ENCODE results near the gene DPH2. TPM values are rescaled to one million over a fixed set of nuclear protein-coding genes. Genes with fewer than 3 reads are reported as not detected.

Gene DPH2
- total and polyA plus RNA-seq, 12 donors = 12.0 to 48.0 (median 24.5) TPM

DNA sequence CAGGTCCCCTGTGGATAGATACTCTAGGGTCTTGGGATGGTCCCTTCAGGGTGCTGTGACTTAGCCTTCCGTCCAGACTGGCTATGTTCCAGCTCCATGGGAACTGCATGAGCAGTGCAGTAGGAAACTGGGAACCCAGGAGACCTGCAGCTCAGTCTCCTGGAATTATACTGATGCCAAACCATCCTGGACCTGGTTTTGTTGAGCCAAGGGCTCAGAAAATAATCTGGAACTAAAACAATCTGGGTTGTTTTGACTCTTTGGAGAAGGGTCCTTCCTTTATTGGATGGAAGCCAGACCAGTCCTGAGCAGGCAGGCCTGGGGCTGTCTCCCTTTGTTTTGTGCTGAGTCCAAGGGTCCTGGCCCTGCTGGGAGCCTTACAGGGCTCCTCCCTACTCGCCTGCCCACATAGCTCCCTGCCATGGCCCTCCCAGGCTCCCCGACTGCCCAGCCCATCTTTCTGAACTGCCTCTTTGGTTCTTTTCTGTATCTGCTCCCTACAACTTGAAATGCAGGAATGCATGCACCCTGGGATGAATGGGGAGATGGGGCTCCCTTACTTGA, 21.9 kb upstream of the DPH2 start:
- intact Hi-C loops (cut with DNase I) = no loop called here

DNA sequence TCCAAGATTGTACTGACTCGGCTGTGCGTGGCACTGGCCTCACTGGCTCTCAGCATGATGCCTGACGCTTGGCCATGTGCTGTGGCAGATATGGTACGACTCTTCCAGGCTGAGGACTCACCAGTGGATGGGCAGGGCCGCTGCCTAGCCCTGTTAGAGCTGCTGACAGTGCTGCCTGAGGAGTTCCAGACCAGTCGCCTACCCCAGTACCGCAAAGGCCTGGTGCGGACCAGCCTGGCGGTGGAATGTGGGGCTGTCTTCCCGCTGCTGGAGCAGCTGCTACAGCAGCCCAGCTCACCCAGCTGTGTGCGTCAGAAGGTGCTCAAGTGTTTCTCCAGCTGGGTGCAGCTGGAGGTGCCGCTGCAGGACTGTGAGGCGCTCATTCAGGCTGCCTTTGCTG, 20.1 kb upstream of the DPH2 start:
- H3K9me3 ChIP-seq (replicated peaks in 1 of 3) = no peaks in the 10 kb centered on the region
- H3K27me3 ChIP-seq = no peaks in the 10 kb centered on the region
- peaks cover 23 to 38% of the 10 kb centered on the region in 2 donors for H3K4me1 ChIP-seq (replicated peaks in 1 of 2)
- H3K36me3 ChIP-seq (replicated peaks in 1 of 2) = peaks cover 0 to 7% of the 10 kb centered on the region in 2 donors
- H3K27ac ChIP-seq = no peak overlapping the region
- no peak for DNase-seq
- H3K4me3 ChIP-seq = no peak overlapping the region
- intact Hi-C loops (cut with DNase I) = no loop called here
- 89 to 100% (median 92%) methylated on average over 2 to 13 of the region's 13 CpGs for WGBS, 4 donors
- TF ChIP-seq, protein P1, sequence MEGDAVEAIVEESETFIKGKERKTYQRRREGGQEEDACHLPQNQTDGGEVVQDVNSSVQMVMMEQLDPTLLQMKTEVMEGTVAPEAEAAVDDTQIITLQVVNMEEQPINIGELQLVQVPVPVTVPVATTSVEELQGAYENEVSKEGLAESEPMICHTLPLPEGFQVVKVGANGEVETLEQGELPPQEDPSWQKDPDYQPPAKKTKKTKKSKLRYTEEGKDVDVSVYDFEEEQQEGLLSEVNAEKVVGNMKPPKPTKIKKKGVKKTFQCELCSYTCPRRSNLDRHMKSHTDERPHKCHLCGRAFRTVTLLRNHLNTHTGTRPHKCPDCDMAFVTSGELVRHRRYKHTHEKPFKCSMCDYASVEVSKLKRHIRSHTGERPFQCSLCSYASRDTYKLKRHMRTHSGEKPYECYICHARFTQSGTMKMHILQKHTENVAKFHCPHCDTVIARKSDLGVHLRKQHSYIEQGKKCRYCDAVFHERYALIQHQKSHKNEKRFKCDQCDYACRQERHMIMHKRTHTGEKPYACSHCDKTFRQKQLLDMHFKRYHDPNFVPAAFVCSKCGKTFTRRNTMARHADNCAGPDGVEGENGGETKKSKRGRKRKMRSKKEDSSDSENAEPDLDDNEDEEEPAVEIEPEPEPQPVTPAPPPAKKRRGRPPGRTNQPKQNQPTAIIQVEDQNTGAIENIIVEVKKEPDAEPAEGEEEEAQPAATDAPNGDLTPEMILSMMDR (IDR thresholded peaks at IDR 0.05) = no peak
- TF ChIP-seq POLR2A (IDR thresholded peaks at IDR 0.05) = no peak

More for the DNA sequence above, 21.9 kb upstream of the DPH2 start:
- no peaks in the 10 kb centered on the region for H3K27me3 ChIP-seq
- no peaks in the 10 kb centered on the region for H3K9me3 ChIP-seq (replicated peaks in 1 of 3)
- H3K36me3 ChIP-seq (replicated peaks in 1 of 2) = peaks cover 0 to 7% of the 10 kb centered on the region in 2 donors
- H3K27ac ChIP-seq = no peak overlapping the region
- TF ChIP-seq POLR2A (IDR thresholded peaks at IDR 0.05) = no peak
- TF ChIP-seq, protein P1 (IDR thresholded peaks at IDR 0.05) = no peak
- peak in 2 of 7 donors; percentile 27 to 30 for DNase-seq
- H3K4me1 ChIP-seq (replicated peaks in 1 of 2) = peaks cover 23 to 30% of the 10 kb centered on the region in 2 donors
- peak overlapping the region in 2 of 4 donors; percentile 47 to 84 for H3K4me3 ChIP-seq
- WGBS, 4 donors = 37 to 42% (median 41%) methylated on average over 3 of the region's 3 CpGs

DNA sequence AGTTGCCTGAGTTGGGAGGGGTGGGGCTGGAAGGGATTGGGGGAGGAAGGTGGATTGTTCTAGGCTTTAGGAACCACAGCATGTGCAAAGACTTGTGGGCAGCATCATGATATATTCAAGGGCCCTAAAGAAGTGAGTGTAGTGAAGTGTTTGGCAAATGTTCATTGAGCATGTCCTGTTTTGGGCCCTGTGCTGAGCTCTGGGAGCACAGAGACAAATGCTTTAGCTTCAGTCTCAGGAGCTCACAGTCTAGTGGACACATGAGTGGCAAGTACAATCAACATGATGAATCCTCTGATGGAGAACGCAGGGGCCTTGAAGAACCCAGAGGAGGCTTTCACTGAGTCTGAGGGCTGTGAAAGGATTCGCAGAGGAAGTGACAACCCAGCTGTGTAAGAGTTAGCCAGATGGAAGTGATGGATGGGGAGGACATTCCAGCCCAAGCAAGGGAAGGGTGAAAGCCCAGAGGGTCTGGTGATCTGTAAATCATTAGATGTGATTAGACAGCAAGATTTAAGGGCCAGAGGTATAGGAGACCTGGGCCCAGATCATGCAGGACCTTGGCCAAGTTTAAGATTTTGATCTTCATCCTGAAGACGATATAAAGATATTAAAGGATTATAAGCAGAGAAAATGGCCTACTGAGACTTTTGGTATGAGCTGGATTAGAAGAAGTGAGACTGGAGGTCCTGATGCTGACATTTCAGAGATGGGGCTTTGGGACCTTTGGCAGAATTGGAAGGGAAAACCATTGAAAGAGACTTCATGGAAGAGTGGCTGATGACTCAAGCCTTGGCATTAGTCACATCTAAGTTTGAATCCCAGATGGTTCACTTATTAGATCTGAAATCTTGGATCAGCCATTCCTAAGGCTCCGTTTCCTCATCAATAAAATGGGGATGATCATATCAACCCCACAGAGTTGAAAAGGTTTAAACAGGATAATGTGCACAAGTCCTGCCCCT, 18.5 kb upstream of the DPH2 start:
- WGBS, 4 donors = 83 to 92% (median 87%) methylated on average over 4 of the region's 4 CpGs
- peaks cover 15 to 25% of the 10 kb centered on the region in 2 donors for H3K4me1 ChIP-seq (replicated peaks in 1 of 2)

More for the DNA sequence above, 18.5 kb upstream of the DPH2 start:
- no peak for TF ChIP-seq POLR2A (IDR thresholded peaks at IDR 0.05)
- TF ChIP-seq, protein P1 (IDR thresholded peaks at IDR 0.05) = no peak
- no peak for DNase-seq
- Histone ChIP-seq H3K27ac (no peak overlapping the region), H3K36me3 (replicated peaks in 1 of 2) (peaks cover 0 to 7% of the 10 kb centered on the region in 2 donors), H3K9me3 (replicated peaks in 1 of 3) (no peaks in the 10 kb centered on the region), H3K27me3 (no peaks in the 10 kb centered on the region), H3K4me3 (no peak overlapping the region)
- intact Hi-C loops (cut with DNase I) = no loop called here

Measured in adrenal gland (tissue), 12 donors.